Mesothelial cell of epicardium (in vitro differentiated cells): Measurements from ENCODE around the gene GOLGA6A. TPM values are rescaled to one million over a fixed set of nuclear protein-coding genes. Genes with fewer than 3 reads are reported as not detected.

ENCODE experiments used
- DNase-seq, 2 experiments: peaks; one replicate each; pipeline ENCODE4 v3.0.0; 2021; ENCODE audit warnings: low spot score in 2 of 2; ENCODE audit not compliant: unreplicated experiment in 2 of 2
- H3K27ac Mint-ChIP-seq: 2 replicates; pipeline ENCODE4 v1.8.0; 2021; ENCODE audit warnings: mixed read lengths
- H3K27me3 Mint-ChIP-seq: 2 replicates; pipeline ENCODE4 v1.8.0; 2021; ENCODE audit warnings: low read depth, mixed read lengths
- H3K36me3 Mint-ChIP-seq: 2 replicates; pipeline ENCODE4 v1.8.0; 2021; ENCODE audit warnings: mixed read lengths
- H3K4me1 Mint-ChIP-seq: 2 replicates; pipeline ENCODE4 v1.8.0; 2021; ENCODE audit warnings: mixed read lengths
- H3K4me3 Mint-ChIP-seq: 2 replicates; pipeline ENCODE4 v1.8.0; 2021; ENCODE audit warnings: mild to moderate bottlenecking, moderate library complexity, mixed read lengths
- H3K9me3 Mint-ChIP-seq: 2 replicates; pipeline ENCODE4 v1.8.0; 2021; ENCODE audit warnings: mixed read lengths
- CTCF ChIP-seq: fragments of 200-600 bp; sonication (generic); IDR thresholded peaks from one replicate; pipeline ENCODE4 v1.5.0; 2021; ENCODE audit warnings: antibody characterized with exemption; ENCODE audit not compliant: unreplicated experiment
- total RNA-seq: library from RNA; stranded (reverse); gene quantifications from 3 replicates; pipeline ENCODE4 v1.2.1, GENCODE V29; 2021

GOLGA6A gene
- total RNA-seq, 1 donor from 2014 or later = 0.94 TPM

- H3K27me3 Mint-ChIP-seq = no peaks in the 10 kb centered on the region
- no peak overlapping the region for H3K27ac Mint-ChIP-seq
- DNase-seq = no peak
These were observed 54.7 kb downstream of the GOLGA6A start for GRCh38 chr15:74027688-74028087.

GRCh38 chr15:74025436-74025835 lies 56.9 kb downstream of the GOLGA6A start:
- DNase-seq = no peak
- H3K27me3 Mint-ChIP-seq = no peaks in the 10 kb centered on the region
- H3K4me1 Mint-ChIP-seq = no peaks in the 10 kb centered on the region
- peaks cover 25% of the 10 kb centered on the region for H3K36me3 Mint-ChIP-seq
- TF ChIP-seq CTCF = no peak
- H3K27ac Mint-ChIP-seq = no peak overlapping the region
- no peak overlapping the region for H3K4me3 Mint-ChIP-seq
- no peaks in the 10 kb centered on the region for H3K9me3 Mint-ChIP-seq

More at GRCh38 chr15:74027688-74028087, 54.7 kb downstream of the GOLGA6A start:
- TF ChIP-seq CTCF = no peak
- peaks cover 14% of the 10 kb centered on the region for H3K36me3 Mint-ChIP-seq
- H3K4me3 Mint-ChIP-seq = no peak overlapping the region
- H3K9me3 Mint-ChIP-seq = no peaks in the 10 kb centered on the region
- no peaks in the 10 kb centered on the region for H3K4me1 Mint-ChIP-seq

- H3K9me3 Mint-ChIP-seq = no peaks in the 10 kb centered on the region
- no peaks in the 10 kb centered on the region for H3K4me1 Mint-ChIP-seq
- no peak for DNase-seq
- no peaks in the 10 kb centered on the region for H3K27me3 Mint-ChIP-seq
- no peak for TF ChIP-seq CTCF
- H3K36me3 Mint-ChIP-seq = peaks cover 25% of the 10 kb centered on the region
- no peak overlapping the region for H3K27ac Mint-ChIP-seq
- no peak overlapping the region for H3K4me3 Mint-ChIP-seq
These were observed 57.7 kb downstream of the GOLGA6A start for GRCh38 chr15:74024687-74025086.

GRCh38 chr15:74022706-74023470 lies 59.5 kb downstream of the GOLGA6A start:
- Mint-ChIP-seq H3K9me3 (no peaks in the 10 kb centered on the region), H3K4me1 (no peaks in the 10 kb centered on the region), H3K27ac (no peak overlapping the region), H3K36me3 (peaks cover 22% of the 10 kb centered on the region), H3K27me3 (no peaks in the 10 kb centered on the region), H3K4me3 (no peak overlapping the region)
- no peak for DNase-seq
- no peak for TF ChIP-seq CTCF

Other genes starting within 250 kb of the GOLGA6A start
- gene TBC1D21, start 209.0 kb downstream of the GOLGA6A start, total RNA-seq = not detected in 3 replicates
- 62.9 to 69.0 TPM (median 68.6 TPM) in 3 replicates for gene LOXL1, start 156.1 kb downstream of the GOLGA6A start, total RNA-seq
- gene STOML1, start 90.3 kb downstream of the GOLGA6A start, total RNA-seq = 11.1 to 13.7 TPM (median 11.9 TPM) in 3 replicates
- 41.2 to 45.3 TPM (median 43.6 TPM) in 3 replicates for gene PML, start 87.8 kb downstream of the GOLGA6A start, total RNA-seq
- gene ISLR2, start 48.0 kb upstream of the GOLGA6A start, total RNA-seq = 1.3 to 1.9 TPM (median 1.4 TPM) in 3 replicates
- 59.8 to 66.8 TPM (median 64.9 TPM) in 3 replicates for gene ISLR, start 91.2 kb upstream of the GOLGA6A start, total RNA-seq
- 101 to 114 TPM (median 111 TPM) in 3 replicates for gene STRA6, start 120.2 kb upstream of the GOLGA6A start, total RNA-seq
- gene CCDC33, start 153.8 kb upstream of the GOLGA6A start, total RNA-seq = 4.2 to 6.4 TPM (median 5.0 TPM) in 3 replicates